SK-N-MC (cell line): ENCODE results near the gene VSTM4.

Source experiments
- DNase-seq: peaks from one replicate; pipeline ENCODE4 v3.0.0-alpha.2; 2011; ENCODE audit warnings: low read depth, low spot score
- H3K27ac ChIP-seq: fragments of 200-600 bp; sonication (generic); 2 replicates; pipeline ENCODE4 v1.5.1; 2016; ENCODE audit warnings: mixed run types
- H3K36me3 ChIP-seq: fragments of 200-600 bp; sonication (generic); 2 replicates; pipeline ENCODE4 v1.6.1; 2017; ENCODE audit warnings: antibody characterized with exemption, low read length, mixed read lengths; ENCODE audit not compliant: insufficient read depth
- H3K4me3 ChIP-seq: fragments of 200-600 bp; sonication (generic); 2 replicates; pipeline ENCODE4 v1.5.1; 2016
- H3K9ac ChIP-seq: fragments of 200-600 bp; sonication (generic); 2 replicates; pipeline ENCODE4 v1.8.0; 2017; ENCODE audit warnings: mixed run types, mixed read lengths; ENCODE audit not compliant: insufficient read length
- H3K9me3 ChIP-seq: fragments of 200-600 bp; sonication (generic); 2 replicates; pipeline ENCODE4 v1.6.1; 2017; ENCODE audit warnings: low read depth, mild to moderate bottlenecking, antibody characterized with exemption, low read length, moderate library complexity, mixed read lengths
- EZH2 ChIP-seq: fragments of 200-600 bp; sonication (generic); IDR thresholded peaks from one replicate; pipeline ENCODE4 v1.6.1; 2017; ENCODE audit warnings: antibody characterized with exemption
- FOXP2 ChIP-seq: optimal IDR thresholded peaks from 2 replicates; pipeline ENCODE3; 2011; ENCODE audit warnings: mild to moderate bottlenecking, moderate library complexity; ENCODE audit not compliant: insufficient read depth; ENCODE audit errors: extremely low read length, control extremely low read depth
- POLR2AphosphoS5 ChIP-seq: IDR thresholded peaks from 2 replicates; pipeline ENCODE4 v1.6.1; 2012; ENCODE audit warnings: mild to moderate bottlenecking, low read depth, low read length, borderline replicate concordance

Gene VSTM4

DNA sequence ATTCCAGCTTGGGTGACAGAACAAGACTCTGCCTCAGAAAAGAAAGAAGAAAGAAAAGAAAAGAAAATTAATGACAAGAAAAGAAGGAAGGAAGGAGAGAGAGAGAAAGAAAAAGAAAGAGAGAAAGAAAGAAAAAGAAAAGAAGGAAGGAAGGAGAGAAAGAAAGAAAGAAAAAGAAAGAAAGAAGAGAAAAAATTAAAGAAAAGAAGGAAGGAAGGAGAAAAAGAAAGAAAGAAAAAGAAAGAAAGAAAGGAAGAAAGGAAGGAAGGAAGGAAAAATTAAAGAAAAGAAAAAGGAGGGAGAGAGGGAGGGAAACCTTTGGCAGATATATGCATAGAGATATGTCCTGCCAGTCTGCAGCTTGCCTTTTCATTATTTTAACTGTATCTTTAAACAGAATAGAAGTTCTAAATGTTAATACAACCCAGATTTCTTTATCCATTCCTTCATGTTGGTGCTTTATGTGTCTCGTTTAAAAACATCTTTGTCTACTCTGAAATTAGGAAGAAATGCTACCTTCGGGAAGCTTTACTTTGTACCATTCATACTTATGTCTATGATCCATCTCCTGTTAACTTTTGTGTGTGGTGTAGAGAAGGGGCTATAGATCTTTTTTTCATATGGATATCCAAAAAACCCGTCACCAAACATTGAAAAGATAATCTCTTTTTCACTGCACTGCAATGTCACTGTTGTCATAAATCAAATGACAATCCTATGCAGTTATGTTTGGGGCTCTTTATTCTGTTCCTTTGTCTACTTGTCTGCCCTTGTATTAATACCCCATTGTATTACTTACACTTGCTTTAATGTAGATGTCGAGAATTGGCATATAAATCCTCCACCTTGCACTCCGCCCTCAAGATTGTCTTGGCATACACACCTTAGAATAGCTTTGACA, 70.8 kb downstream of the VSTM4 start:
- TF ChIP-seq FOXP2 (no peak), POLR2AphosphoS5 (no peak), EZH2 (no peak)
- Histone ChIP-seq H3K4me3 (no peak overlapping the region), H3K9ac (no peak overlapping the region)

DNA sequence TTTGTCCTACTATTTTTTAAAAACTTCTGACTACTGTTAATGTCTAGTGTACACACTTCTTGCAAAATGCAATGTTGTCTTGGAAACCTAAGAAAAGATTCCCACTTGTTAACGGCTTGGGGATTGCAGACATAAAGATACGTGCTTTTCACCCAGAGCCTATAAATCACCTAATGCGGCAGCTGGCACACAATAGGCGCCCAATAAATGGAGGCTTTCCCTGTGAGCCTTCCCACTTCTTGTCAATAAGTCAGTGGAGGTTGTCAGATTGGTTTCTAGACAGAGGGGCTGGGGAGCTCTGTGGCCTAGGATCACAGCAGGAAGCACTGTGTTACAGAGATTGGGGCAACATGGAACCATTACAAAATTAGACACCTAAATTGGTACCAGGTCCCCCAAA, 74.7 kb downstream of the VSTM4 start:
- no peak overlapping the region for H3K9ac ChIP-seq
- no peaks in the 10 kb centered on the region for H3K36me3 ChIP-seq
- no peak for TF ChIP-seq EZH2
- no peaks in the 10 kb centered on the region for H3K9me3 ChIP-seq
- H3K27ac ChIP-seq, result no peak overlapping the region
- H3K4me3 ChIP-seq, result no peak overlapping the region
- DNase-seq, result no peak

More for the DNA sequence above, 70.8 kb downstream of the VSTM4 start:
- Histone ChIP-seq H3K9me3 (no peaks in the 10 kb centered on the region), H3K27ac (no peak overlapping the region), H3K36me3 (no peaks in the 10 kb centered on the region)
- no peak for DNase-seq

DNA sequence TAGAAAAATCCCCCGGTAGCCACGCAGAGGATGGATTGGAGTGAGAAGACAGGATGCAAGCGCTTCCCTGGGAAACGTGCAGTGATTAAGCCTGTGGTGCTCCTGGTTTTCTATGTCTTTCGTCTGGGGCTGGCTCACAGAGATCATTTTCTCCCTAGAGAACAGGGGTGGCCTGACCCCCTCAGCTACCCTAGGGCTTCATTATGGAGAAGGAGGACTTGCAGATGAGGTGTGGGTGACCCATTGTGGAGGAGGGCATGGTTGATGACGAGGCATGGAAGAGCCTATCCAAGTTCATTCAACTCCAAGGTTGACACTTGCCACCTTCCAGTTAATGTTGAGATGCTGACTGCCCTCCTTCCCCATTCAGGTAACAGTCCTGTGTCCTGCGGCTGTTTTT, 75.9 kb downstream of the VSTM4 start:
- Histone ChIP-seq H3K36me3 (no peaks in the 10 kb centered on the region), H3K9ac (no peak overlapping the region), H3K27ac (no peak overlapping the region), H3K9me3 (no peaks in the 10 kb centered on the region), H3K4me3 (no peak overlapping the region)
- DNase-seq, result no peak
- no peak for TF ChIP-seq POLR2AphosphoS5
- no peak for TF ChIP-seq FOXP2
- TF ChIP-seq EZH2, result no peak

DNA sequence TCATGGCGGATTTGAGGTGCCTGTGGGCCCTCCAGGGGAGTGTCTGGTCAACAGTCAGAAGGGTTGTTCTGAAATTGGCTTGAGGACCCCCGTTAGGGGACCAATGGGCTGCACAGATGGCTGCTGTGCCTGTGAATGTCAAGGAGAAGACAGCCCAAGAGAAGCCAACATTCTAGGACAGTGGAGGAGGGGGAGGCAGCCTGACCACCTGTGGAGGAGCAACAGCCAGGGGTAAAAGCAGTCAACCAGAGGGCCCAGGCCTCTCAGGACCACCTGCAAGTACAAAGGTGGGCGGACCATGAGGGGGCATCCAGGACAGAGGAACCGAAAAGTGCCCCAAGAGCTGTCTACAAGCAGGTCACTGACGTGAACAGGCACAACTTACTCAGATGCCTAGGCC, 76.6 kb downstream of the VSTM4 start:
- TF ChIP-seq POLR2AphosphoS5 (no peak), FOXP2 (no peak), EZH2 (no peak)
- DNase-seq, result no peak
- no peak overlapping the region for H3K4me3 ChIP-seq
- H3K9ac ChIP-seq, result no peak overlapping the region
- no peak overlapping the region for H3K27ac ChIP-seq
- H3K9me3 ChIP-seq, result no peaks in the 10 kb centered on the region
- no peaks in the 10 kb centered on the region for H3K36me3 ChIP-seq

DNA sequence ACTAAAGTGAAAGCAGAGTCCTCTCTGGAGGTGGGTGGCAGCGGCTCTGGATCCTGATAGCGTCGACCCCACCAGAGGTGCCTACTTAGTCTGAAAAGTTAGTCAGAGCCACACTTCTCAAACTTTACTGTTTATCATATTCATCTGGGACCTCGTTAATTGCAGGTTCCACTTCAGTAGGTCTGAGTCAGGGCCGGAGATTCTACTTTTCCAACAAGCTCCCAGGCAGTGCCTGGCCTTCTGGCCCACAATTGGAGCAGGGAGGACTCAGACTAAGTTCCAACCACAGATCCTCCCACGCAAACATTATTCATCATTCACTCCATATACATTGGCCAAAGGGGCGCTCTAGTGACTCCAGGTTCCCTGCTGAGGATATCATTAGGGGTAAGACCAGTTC, 78.1 kb downstream of the VSTM4 start:
- H3K36me3 ChIP-seq, result no peaks in the 10 kb centered on the region
- no peak overlapping the region for H3K27ac ChIP-seq
- no peak overlapping the region for H3K9ac ChIP-seq
- DNase-seq, result no peak
- no peaks in the 10 kb centered on the region for H3K9me3 ChIP-seq
- no peak for TF ChIP-seq POLR2AphosphoS5
- TF ChIP-seq EZH2, result no peak
- no peak for TF ChIP-seq FOXP2
- no peak overlapping the region for H3K4me3 ChIP-seq

DNA sequence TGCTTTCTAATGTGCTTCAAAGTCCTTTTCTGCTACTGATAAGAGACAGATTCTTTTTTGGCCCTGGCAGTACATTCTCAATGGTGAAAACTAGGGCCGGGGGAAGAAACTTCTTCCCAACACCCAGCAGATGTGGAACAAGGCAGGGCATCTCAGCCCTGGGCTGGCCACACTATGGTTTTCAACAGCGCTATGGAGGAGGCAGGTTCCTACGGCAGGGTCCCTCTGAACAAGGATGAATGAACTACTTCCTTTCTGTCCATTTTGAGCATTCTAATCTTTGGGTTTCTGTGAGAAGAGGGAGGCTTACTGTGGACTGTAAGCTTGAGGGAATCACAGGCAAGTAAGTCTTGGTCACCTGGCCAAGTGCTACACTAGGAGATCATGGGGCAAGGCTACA, 78.7 kb downstream of the VSTM4 start:
- no peak for TF ChIP-seq POLR2AphosphoS5
- no peak for TF ChIP-seq EZH2
- TF ChIP-seq FOXP2, result no peak
- H3K27ac ChIP-seq, result no peak overlapping the region
- no peak overlapping the region for H3K9ac ChIP-seq
- no peak overlapping the region for H3K4me3 ChIP-seq
- H3K36me3 ChIP-seq, result no peaks in the 10 kb centered on the region
- DNase-seq, result no peak
- H3K9me3 ChIP-seq, result no peaks in the 10 kb centered on the region

DNA sequence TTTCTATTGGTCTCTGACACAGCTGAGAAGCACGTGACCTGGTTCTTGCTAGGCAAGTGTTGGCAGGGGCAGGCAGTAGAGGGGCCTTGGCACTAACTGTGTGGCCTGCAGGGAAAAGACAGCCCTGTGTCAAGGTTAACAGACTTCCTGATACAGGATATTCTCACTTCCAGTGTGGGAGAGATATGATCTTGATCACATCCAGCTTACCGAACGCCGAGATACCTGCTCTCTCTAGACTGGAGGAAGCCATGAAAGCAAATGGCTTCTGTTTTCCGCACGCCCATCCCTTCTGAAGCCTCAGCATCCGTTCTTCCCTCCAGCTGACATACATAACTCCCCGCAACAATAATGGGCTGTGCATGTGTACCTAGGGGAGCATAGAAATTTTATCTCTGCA, 79.4 kb downstream of the VSTM4 start:
- Histone ChIP-seq H3K9me3 (no peaks in the 10 kb centered on the region), H3K9ac (no peak overlapping the region), H3K36me3 (no peaks in the 10 kb centered on the region), H3K27ac (no peak overlapping the region), H3K4me3 (no peak overlapping the region)
- TF ChIP-seq FOXP2, result no peak
- no peak for TF ChIP-seq EZH2
- TF ChIP-seq POLR2AphosphoS5, result no peak
- DNase-seq, result no peak

DNA sequence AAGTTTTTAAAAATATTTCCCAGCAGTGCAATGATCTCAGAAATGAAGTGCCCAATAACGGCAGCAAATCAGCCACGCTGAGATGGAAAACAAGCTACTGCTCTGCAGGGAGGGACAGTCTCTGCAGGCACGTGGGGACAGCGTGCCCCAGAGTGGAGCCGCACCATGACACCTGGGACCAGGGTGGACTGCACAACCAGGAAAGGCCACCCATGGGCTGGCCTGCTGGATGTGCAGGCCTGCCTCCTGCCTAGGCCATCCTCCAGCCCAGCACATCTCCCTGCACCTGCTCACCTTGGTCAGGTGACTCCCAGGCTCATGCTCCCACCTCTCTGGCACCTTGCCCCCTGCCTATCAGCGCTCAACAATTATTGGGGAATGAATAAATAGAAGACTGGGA, 80.4 kb downstream of the VSTM4 start:
- no peak for TF ChIP-seq POLR2AphosphoS5
- TF ChIP-seq EZH2, result no peak
- TF ChIP-seq FOXP2, result no peak

DNA sequence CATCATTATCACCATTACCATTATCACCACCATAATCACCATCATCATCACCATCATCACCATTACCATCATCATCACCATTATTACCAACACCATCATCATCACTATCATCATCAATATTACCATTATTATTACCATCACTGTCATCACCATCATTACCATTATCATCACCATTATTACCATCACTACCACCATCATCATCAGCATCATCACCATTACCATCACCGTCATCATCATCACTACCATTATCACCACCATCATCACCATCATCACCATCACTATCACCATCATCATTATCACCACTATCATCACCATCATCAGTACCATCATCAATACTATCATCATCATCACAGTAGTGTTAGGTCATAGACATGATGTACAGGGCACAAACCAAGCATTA, 81.4 kb downstream of the VSTM4 start:
- no peak overlapping the region for H3K4me3 ChIP-seq
- no peaks in the 10 kb centered on the region for H3K36me3 ChIP-seq
- H3K27ac ChIP-seq, result no peak overlapping the region
- DNase-seq, result no peak
- no peak overlapping the region for H3K9ac ChIP-seq
- no peaks in the 10 kb centered on the region for H3K9me3 ChIP-seq
- no peak for TF ChIP-seq FOXP2
- no peak for TF ChIP-seq POLR2AphosphoS5
- TF ChIP-seq EZH2, result no peak

More for the DNA sequence above, 80.4 kb downstream of the VSTM4 start:
- DNase-seq, result no peak
- Histone ChIP-seq H3K9me3 (no peaks in the 10 kb centered on the region), H3K4me3 (no peak overlapping the region), H3K27ac (no peak overlapping the region), H3K36me3 (no peaks in the 10 kb centered on the region), H3K9ac (no peak overlapping the region)
